Activated T-cell treated with anti-CD3 and anti-CD28 coated beads for 48 hours (primary cell): ENCODE results near the gene TRAT1.

Experiments used
- DNase-seq: peaks from one replicate; pipeline ENCODE4 v3.0.0-alpha.2; 2020; ENCODE audit warnings: low read depth

TRAT1 gene

DNA sequence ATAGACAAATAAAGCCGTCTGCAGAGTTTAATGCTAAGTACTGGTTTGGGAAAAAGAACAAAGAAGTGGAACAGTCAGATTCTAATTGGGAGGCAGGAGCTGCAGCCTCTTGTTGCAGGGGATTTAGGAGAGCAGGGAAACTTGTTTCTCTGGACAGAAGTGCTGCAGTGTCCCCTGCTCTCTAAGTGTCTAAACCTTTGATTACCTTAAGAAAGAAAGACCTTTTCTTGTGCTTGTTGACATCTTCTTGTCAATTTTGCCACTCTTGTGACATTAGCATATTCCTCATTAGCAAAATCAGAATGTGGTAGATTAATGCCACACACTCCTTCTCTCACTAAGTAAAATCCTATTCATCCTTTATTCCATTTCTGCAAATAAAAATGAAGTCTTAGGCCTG is 38.8 kb downstream of the TRAT1 start:
- no peak for DNase-seq

GRCh38 chr3:108862865-108863798 is 40.5 kb downstream of the TRAT1 start:
- DNase-seq: no peak

DNA sequence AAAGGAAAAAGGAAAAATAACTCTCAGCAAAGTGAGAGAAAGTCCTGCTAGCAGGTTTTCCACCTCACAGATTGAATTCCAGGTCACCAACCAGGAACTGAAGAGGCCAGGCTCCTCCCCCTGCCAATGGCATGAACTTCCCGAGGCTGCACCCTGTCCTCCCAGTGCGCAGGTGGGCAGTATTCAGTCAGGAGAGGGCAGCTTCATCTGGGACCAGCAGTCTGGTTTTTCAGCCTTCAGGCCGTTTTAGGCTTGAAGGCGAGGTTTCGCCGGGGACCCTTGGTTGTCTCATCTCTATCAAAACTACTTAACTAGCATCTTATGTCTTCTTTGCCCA is 41.2 kb downstream of the TRAT1 start:
- DNase-seq: no peak

GRCh38 chr3:108877901-108878300 is 55.3 kb downstream of the TRAT1 start:
- no peak for DNase-seq

GRCh38 chr3:108879915-108880314 is 57.3 kb downstream of the TRAT1 start:
- DNase-seq: no peak

GRCh38 chr3:108882762-108883161 is 60.2 kb downstream of the TRAT1 start:
- no peak for DNase-seq

DNA sequence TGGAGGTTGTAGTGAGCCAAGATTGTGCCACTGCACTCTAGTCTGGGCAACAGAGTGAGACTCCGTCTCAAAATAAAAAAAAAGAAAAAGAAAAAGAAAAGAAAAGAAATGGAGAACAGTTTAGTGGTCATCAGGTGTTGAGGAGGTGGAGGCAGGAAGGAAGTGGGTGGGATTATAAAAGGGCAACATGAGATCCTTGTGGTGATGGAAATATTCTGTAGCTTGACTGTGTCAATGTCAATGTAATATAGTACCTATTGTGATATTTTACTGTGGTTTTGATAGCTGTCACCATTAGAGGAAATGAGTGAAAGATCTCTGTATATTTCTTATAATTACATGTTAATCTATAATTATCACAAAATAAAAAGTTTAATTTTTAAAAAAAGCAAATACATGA is 60.8 kb downstream of the TRAT1 start:
- DNase-seq: no peak

GRCh38 chr3:108887121-108887520 is 64.5 kb downstream of the TRAT1 start:
- no peak for DNase-seq

DNA sequence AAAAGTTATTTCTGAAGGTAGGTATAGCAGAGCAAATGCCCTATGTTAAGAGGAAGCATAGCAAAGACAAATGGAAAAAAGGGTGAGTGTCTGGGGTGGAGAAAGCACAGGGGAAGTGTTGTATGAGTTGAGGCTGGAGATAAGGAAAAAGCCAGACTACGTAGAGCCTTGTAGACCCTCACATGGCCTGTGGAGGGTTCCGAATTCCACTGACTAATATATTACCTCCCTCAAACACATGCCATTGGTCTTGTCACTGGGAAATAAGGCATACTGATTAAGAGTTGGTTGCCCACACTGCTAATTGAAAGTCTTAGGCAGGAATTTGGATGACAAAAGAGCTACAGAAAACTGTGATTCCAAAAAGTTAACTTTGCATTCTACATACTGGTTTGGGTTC is 65.2 kb downstream of the TRAT1 start:
- no peak for DNase-seq

DNA sequence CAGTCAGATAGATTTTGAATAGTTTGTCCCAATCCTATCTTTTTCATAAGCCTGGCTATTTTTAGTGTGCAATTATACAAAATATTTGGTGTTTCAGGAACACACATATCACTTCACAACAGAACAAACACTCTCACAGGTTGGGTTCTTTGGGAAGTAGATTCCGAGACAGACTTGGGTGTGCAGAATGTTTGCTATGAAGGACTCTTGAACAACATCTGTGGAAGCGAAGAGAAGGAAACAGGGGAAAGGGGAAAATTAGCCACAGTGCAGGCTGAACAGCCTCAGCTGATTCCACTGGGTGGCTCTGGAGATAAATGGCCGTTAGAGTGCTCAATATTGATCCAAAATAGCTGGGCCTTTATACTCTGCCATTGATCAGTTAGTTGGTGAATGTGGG is 69.2 kb downstream of the TRAT1 start:
- no peak for DNase-seq

GRCh38 chr3:108894981-108895380 is 72.4 kb downstream of the TRAT1 start:
- no peak for DNase-seq

DNA sequence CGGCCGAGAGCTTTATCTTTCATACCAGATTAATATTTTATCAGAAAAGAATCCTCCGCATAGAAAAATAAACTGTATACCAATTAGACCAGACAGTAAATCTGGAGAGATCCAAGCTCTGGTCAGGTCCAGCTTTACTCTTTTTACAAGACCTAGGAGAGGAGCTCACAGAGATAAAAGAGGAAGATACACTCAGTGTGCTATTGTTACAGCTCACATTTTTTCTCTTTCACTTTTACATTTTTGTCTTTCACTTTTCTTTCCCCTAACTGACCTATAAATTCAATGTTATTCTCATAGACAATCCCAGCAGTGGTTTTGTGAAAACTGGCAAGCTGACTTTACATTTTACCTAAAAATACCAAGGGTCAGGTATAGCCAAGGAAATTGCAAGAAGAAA is 75.3 kb downstream of the TRAT1 start:
- no peak for DNase-seq

DNA sequence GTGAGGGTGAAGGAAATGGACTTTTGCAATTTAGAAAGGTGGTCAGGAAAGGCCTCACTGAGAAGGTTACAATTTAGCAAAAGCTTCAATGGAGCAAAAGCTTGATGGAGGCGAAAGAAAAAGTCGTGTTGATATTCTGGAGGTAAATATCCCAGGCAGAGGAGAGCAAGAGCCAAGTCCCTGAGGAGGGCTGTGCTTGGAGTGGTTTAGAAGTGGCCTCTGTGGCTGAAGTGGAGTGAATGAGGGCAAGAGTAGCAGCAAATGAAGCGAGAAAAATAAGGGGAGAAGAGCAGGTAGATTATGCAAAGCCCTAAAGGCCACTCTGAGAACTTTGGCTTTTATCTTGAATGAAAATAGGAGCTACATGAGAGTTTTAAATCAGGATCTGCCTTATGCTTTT is 76.9 kb downstream of the TRAT1 start:
- DNase-seq: no peak
